H1 (cell line): ENCODE results near the gene CWC27. TPM values are rescaled to one million over a fixed set of nuclear protein-coding genes. Genes with fewer than 3 reads are reported as not detected.

ENCODE experiments used
- CTCF ChIA-PET: fragments of 300-600 bp; sonication (Branson Sonifier 250); formaldehyde crosslinking; loops from one replicate; lab custom pipeline; 2021; ENCODE audit not compliant: partially characterized antibody; lab: Charles Lee
- POLR2A ChIA-PET: fragments of 300-600 bp; sonication (Branson Sonifier 250); formaldehyde crosslinking; loops from one replicate; lab custom pipeline; 2021; ENCODE audit warnings: inconsistent platforms; ENCODE audit not compliant: partially characterized antibody; lab: Charles Lee
- DNase-seq, 2 experiments: peaks; one replicate each; pipeline versions ENCODE4 v3.0.0 to v3.0.0-alpha.2; 2010 to 2022; ENCODE audit warnings: low spot score in 2 of 2, low read depth in 1 of 2, mixed read lengths in 1 of 2
- FAIRE-seq: peaks from 2 replicates; lab custom pipeline; 2011; peaks lifted over from hg19 to GRCh38; lab: Jason Lieb, UNC
- H2AFZ ChIP-seq: 2 replicates; pipeline ENCODE4 v1.8.1; 2012; ENCODE audit warnings: low read length, inconsistent platforms
- H2AK5ac ChIP-seq: 2 replicates; pipeline ENCODE4 v1.6.1; 2013; ENCODE audit warnings: low read depth, low read length
- H2BK120ac ChIP-seq: replicated peaks from 2 replicates; pipeline ENCODE3; 2013; ENCODE audit warnings: low read depth, low read length, inconsistent platforms
- H2BK12ac ChIP-seq: 2 replicates; pipeline ENCODE4 v1.6.1; 2013; ENCODE audit warnings: low read depth, low read length
- H2BK15ac ChIP-seq: 2 replicates; pipeline ENCODE4 v1.6.1; 2013; ENCODE audit warnings: low read length
- H2BK20ac ChIP-seq: 2 replicates; pipeline ENCODE4 v1.6.1; 2013; ENCODE audit warnings: low read length
- H2BK5ac ChIP-seq: 2 replicates; pipeline ENCODE4 v1.6.1; 2013; ENCODE audit warnings: low read depth, low read length
- H3K14ac ChIP-seq: 2 replicates; pipeline ENCODE4 v1.6.1; 2013; ENCODE audit warnings: inconsistent platforms; ENCODE audit not compliant: insufficient read length
- H3K18ac ChIP-seq: 2 replicates; pipeline ENCODE4 v1.6.1; 2013; ENCODE audit warnings: low read length; ENCODE audit errors: extremely low read depth
- H3K23ac ChIP-seq: 2 replicates; pipeline ENCODE4 v1.6.1; 2013; ENCODE audit warnings: inconsistent platforms; ENCODE audit not compliant: insufficient read length
- H3K23me2 ChIP-seq: 2 replicates; pipeline ENCODE4 v1.6.1; 2013; ENCODE audit warnings: low read depth, low read length
- H3K27ac ChIP-seq: 2 replicates; pipeline ENCODE4 v1.6.1; 2011; ENCODE audit warnings: low read depth, low read length, inconsistent platforms
- H3K27me3 ChIP-seq, 4 experiments: replicated peaks in 1 of 4; 1 replicate in 1 of 4; 2 replicates in 3 of 4; pipeline versions ENCODE4 v1.6.1 to v1.8.1; 2011 to 2013; ENCODE audit warnings: low read length in 3 of 4, mild to moderate bottlenecking in 3 of 4, inconsistent platforms in 2 of 4, mixed read lengths in 2 of 4, moderate library complexity in 1 of 4; ENCODE audit not compliant: control insufficient read depth in 3 of 4, insufficient read depth in 3 of 4; ENCODE audit errors: extremely low read depth in 1 of 4
- H3K36me3 ChIP-seq, 4 experiments: 2 replicates each; pipeline versions ENCODE4 v1.6.1 to v1.8.1; 2011 to 2013; ENCODE audit warnings: mild to moderate bottlenecking in 4 of 4, low read length in 3 of 4, moderate library complexity in 2 of 4, control low read depth in 1 of 4, inconsistent platforms in 1 of 4; ENCODE audit not compliant: insufficient read depth in 4 of 4, control insufficient read depth in 2 of 4
- H3K4ac ChIP-seq: replicated peaks from 2 replicates; pipeline ENCODE3; 2013; ENCODE audit warnings: low read length, low read depth, mixed read lengths, inconsistent platforms; ENCODE audit not compliant: insufficient read length
- H3K4me1 ChIP-seq, 4 experiments: replicated peaks in 1 of 4; 1 replicate in 1 of 4; 2 replicates in 3 of 4; pipeline versions ENCODE4 v1.6.1 to v1.8.1; 2011 to 2013; ENCODE audit warnings: low read length in 3 of 4, inconsistent platforms in 2 of 4, mixed read lengths in 1 of 4; ENCODE audit not compliant: insufficient read depth in 4 of 4, control insufficient read depth in 3 of 4
- H3K4me2 ChIP-seq, 2 experiments: 2 replicates each; pipeline versions ENCODE4 v1.6.1 to v1.8.1; 2011 to 2013; ENCODE audit warnings: low read depth in 2 of 2, low read length in 2 of 2, control low read depth in 1 of 2, inconsistent platforms in 1 of 2, mild to moderate bottlenecking in 1 of 2; ENCODE audit not compliant: insufficient read depth in 1 of 2
- H3K4me3 ChIP-seq, 4 experiments: fragments of 200-600, 300-600 bp in 1 of 4; sonication (generic), shearing (Covaris generic), sonication (Bioruptor Twin) in 1 of 4; 2 replicates each; pipeline versions ENCODE4 v1.5.1 to v1.8.1; 2011 to 2016; ENCODE audit warnings: low read length in 4 of 4, low read depth in 3 of 4, control low read depth in 2 of 4, inconsistent platforms in 2 of 4, mild to moderate bottlenecking in 2 of 4, mixed read lengths in 1 of 4, moderate library complexity in 1 of 4; ENCODE audit not compliant: insufficient read depth in 2 of 4; ENCODE audit errors: extremely low read depth in 1 of 4
- H3K56ac ChIP-seq: replicated peaks from 2 replicates; pipeline ENCODE3; 2013; ENCODE audit warnings: low read depth, mild to moderate bottlenecking, mixed read lengths, low read length, inconsistent platforms; ENCODE audit not compliant: insufficient read length
- H3K79me1 ChIP-seq: 2 replicates; pipeline ENCODE4 v1.6.1; 2013; ENCODE audit warnings: low read depth, low read length, control low read depth
- H3K79me2 ChIP-seq, 2 experiments: 2 replicates each; pipeline versions ENCODE4 v1.6.1 to v1.8.1; 2012 to 2013; ENCODE audit warnings: low read length in 2 of 2, mild to moderate bottlenecking in 2 of 2, inconsistent platforms in 1 of 2; ENCODE audit not compliant: insufficient read depth in 2 of 2, control insufficient read depth in 1 of 2
- H3K9ac ChIP-seq, 4 experiments: replicated peaks in 1 of 4; 1 replicate in 1 of 4; 2 replicates in 3 of 4; pipeline versions ENCODE4 v1.6.1 to v1.8.1; 2011 to 2013; ENCODE audit warnings: low read depth in 3 of 4, low read length in 3 of 4, control low read depth in 2 of 4, mild to moderate bottlenecking in 2 of 4, moderate library complexity in 2 of 4, inconsistent platforms in 1 of 4; ENCODE audit errors: extremely low read depth in 1 of 4
- H3K9me3 ChIP-seq, 2 experiments: 2 replicates each; pipeline versions ENCODE4 v1.6.1 to v1.8.1; 2012 to 2013; ENCODE audit warnings: mild to moderate bottlenecking in 2 of 2, moderate library complexity in 2 of 2, control low read depth in 1 of 2, inconsistent platforms in 1 of 2, low read depth in 1 of 2, low read length in 1 of 2, mixed read lengths in 1 of 2; ENCODE audit not compliant: insufficient read depth in 2 of 2
- H4K20me1 ChIP-seq, 2 experiments: replicated peaks in 1 of 2; 2 replicates each; pipeline versions ENCODE3 to v1.8.1; 2011 to 2013; ENCODE audit warnings: inconsistent platforms in 2 of 2, low read length in 2 of 2, mild to moderate bottlenecking in 1 of 2; ENCODE audit not compliant: insufficient read depth in 2 of 2, control insufficient read depth in 1 of 2
- H4K5ac ChIP-seq: 2 replicates; pipeline ENCODE4 v1.6.1; 2013; ENCODE audit warnings: low read length, low read depth, mixed read lengths, inconsistent platforms; ENCODE audit not compliant: insufficient read length
- H4K8ac ChIP-seq: 2 replicates; pipeline ENCODE4 v1.8.0; 2013; ENCODE audit warnings: mild to moderate bottlenecking, moderate library complexity, low read length, inconsistent platforms; ENCODE audit not compliant: insufficient read depth; ENCODE audit errors: extremely low read depth
- H4K91ac ChIP-seq: replicated peaks from 2 replicates; pipeline ENCODE3; 2013; ENCODE audit warnings: low read length, mixed read lengths, inconsistent platforms; ENCODE audit not compliant: insufficient read length
- CBX5 ChIP-seq: fragments of 300-800, 300-1000 bp; sonication (generic); IDR thresholded peaks from 2 replicates; pipeline ENCODE4 v1.7.1; 2016; ENCODE audit warnings: antibody characterized with exemption, low read length, low read depth
- CREB1 ChIP-seq: IDR thresholded peaks from 2 replicates; pipeline ENCODE4 v1.6.1; 2012; ENCODE audit warnings: inconsistent platforms
- EZH2 ChIP-seq: fragments of 200-600 bp; sonication (generic); IDR thresholded peaks from 2 replicates; pipeline ENCODE4 v1.7.1; 2012; ENCODE audit warnings: low read depth, mild to moderate bottlenecking, moderate library complexity, low read length, inconsistent platforms; ENCODE audit not compliant: severe bottlenecking
- JUN ChIP-seq: IDR thresholded peaks from 2 replicates; pipeline ENCODE4 v1.6.1; 2011; ENCODE audit warnings: low read depth, mild to moderate bottlenecking, improper control_type of control experiment, low read length
- RAD21 ChIP-seq, 2 experiments: IDR thresholded peaks in 1 of 2; conservative IDR thresholded peaks in 1 of 2; 2 replicates each; pipeline ENCODE4 v1.6.1; 2011; ENCODE audit warnings: low read depth in 2 of 2, low read length in 2 of 2, improper control_type of control experiment in 1 of 2, inconsistent platforms in 1 of 2, mild to moderate bottlenecking in 1 of 2, moderate library complexity in 1 of 2
- SP2 ChIP-seq: IDR thresholded peaks from 2 replicates; pipeline ENCODE4 v1.6.1; 2012; ENCODE audit warnings: mild to moderate bottlenecking, low read length, inconsistent platforms
- WGBS, 2 experiments: shearing (Covaris generic) in 1 of 2; methylation state at CpG; one replicate each; pipeline versions ENCODE4 v1.1.6 to v1.1.7; 2013 to 2015; ENCODE audit warnings: low lambda C conversion rate in 2 of 2, mixed read lengths in 2 of 2, inconsistent platforms in 1 of 2, low coverage in 1 of 2, missing lambda C conversion rate in 1 of 2; ENCODE audit not compliant: insufficient replicate concordance in 2 of 2, insufficient coverage in 1 of 2, insufficient read length in 1 of 2; ENCODE audit errors: extremely low coverage in 1 of 2, missing lambda C conversion rate in 1 of 2; 5-methylcytosine and 5-hydroxymethylcytosine counted together
- polyA plus RNA-seq, 7 experiments: library from polyadenylated mRNA; depleted of rRNA in 3 of 7; stranded (reverse) in 5 of 7; unstranded in 2 of 7; fragments of >200 nt in 5 of 7; fragments of 200-250 nt in 2 of 7; gene quantifications; 1 replicate in 5 of 7; 2 replicates in 1 of 7; 4 replicates in 1 of 7; pipeline versions ENCODE4 v1.2.1 to v1.2.3, GENCODE V29; 2011 to 2013; ENCODE audit warnings: missing spikeins in 2 of 7, mixed read lengths in 2 of 7
- total RNA-seq: library from RNA; stranded (reverse); fragmentation: NEBNext Ultra II Directional; extraction: Animal tissue kit (Norgen Biotek cat#: 25700); gene quantifications from 2 replicates; pipeline ENCODE4 v1.2.1, GENCODE V29; 2021
- TF ChIP-seq, protein P1 (sequence below): IDR thresholded peaks from 2 replicates; pipeline ENCODE4 v1.6.1; 2012; ENCODE audit warnings: inconsistent platforms
- TF ChIP-seq, protein P2 (sequence below): IDR thresholded peaks from 2 replicates; pipeline ENCODE4 v1.6.1; 2011; ENCODE audit warnings: low read depth, mild to moderate bottlenecking, low read length; ENCODE audit not compliant: insufficient read depth

The CWC27 gene
- total and polyA plus RNA-seq, 2 of the 8 experiments (the other 6 are each of a cell fraction or from before 2014, with no cell fraction given), result 24.9 to 43.4 TPM

DNA sequence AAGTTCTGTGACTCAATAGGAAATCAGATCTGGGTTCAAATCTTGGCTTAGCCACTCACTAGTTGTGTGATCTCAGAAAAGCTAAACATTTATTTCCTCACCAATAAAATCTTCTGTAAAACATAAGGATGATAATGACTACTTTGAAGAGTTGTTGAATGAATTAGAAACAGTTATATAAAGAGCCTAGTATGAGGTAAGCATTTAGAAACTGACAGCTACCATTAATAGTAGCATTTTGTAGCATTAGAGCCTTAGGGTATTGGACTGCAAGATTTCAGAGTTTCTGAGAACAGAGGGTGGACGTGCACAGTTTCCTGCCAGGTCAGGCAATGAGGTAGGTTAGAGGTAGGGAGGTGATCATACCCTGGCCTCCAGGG, 293.2 kb downstream of the CWC27 start:
- H3K79me1 ChIP-seq, result no peaks in the 10 kb centered on the region
- no peak overlapping the region for H2BK12ac ChIP-seq
- no peak overlapping the region for H3K27ac ChIP-seq
- no peaks in the 10 kb centered on the region for H3K79me2 ChIP-seq
- H3K4ac ChIP-seq, result no peak overlapping the region
- CTCF ChIA-PET, result interaction anchor here (1.0 to 1.6 kb wide), 2 partner anchors 12 to 14 kb away, joined by 3 to 4 read pairs; no protein-coding TSS in a partner anchor
- H3K18ac ChIP-seq, result no peak overlapping the region
- no peaks in the 10 kb centered on the region for H3K27me3 ChIP-seq
- H4K20me1 ChIP-seq, result no peaks in the 10 kb centered on the region
- H3K4me2 ChIP-seq, result no peak overlapping the region
- H4K5ac ChIP-seq, result no peak overlapping the region
- H2AK5ac ChIP-seq, result no peak overlapping the region
- H2BK5ac ChIP-seq, result no peak overlapping the region
- H4K8ac ChIP-seq, result no peak overlapping the region
- no peak overlapping the region for H3K4me3 ChIP-seq
- H3K23me2 ChIP-seq, result no peaks in the 10 kb centered on the region
- H2BK20ac ChIP-seq, result no peak overlapping the region
- no peak overlapping the region for H3K9ac ChIP-seq
- no peak overlapping the region for H2BK120ac ChIP-seq
- H2BK15ac ChIP-seq, result no peak overlapping the region
- no peak overlapping the region for H2AFZ ChIP-seq
- FAIRE-seq, result no peak
- H3K4me1 ChIP-seq, result peaks cover 0 to 7% (median 1%) of the 10 kb centered on the region in 4 experiments; a peak in 3 of 7 replicates
- peaks cover 0 to 6% of the 10 kb centered on the region in 2 experiments; a peak in 2 of 4 replicates for H3K9me3 ChIP-seq
- no peak overlapping the region for H3K23ac ChIP-seq
- H3K56ac ChIP-seq, result no peak overlapping the region
- POLR2A ChIA-PET, result no interaction called here
- no peaks in the 10 kb centered on the region for H3K36me3 ChIP-seq
- H4K91ac ChIP-seq, result no peak overlapping the region
- H3K14ac ChIP-seq, result no peak overlapping the region
- no peak for DNase-seq
- 89% methylated on average over 1 of the region's 1 CpG; no CpG with 5 or more reads in 1 of the 2 experiments for WGBS, 2 experiments
- TF ChIP-seq EZH2 (no peak), SP2 (no peak), CBX5 (no peak), RAD21 (IDR thresholded peaks at IDR 0.05 in 1 of 2, conservative IDR thresholded peaks at IDR 0.05 in 1 of 2; ENCODE audit: low read depth in 2 of 2, low read length in 2 of 2) (no peak), JUN (no peak), CREB1 (no peak)
- TF ChIP-seq, protein P1, sequence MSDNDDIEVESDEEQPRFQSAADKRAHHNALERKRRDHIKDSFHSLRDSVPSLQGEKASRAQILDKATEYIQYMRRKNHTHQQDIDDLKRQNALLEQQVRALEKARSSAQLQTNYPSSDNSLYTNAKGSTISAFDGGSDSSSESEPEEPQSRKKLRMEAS, result no peak
- TF ChIP-seq, protein P2, sequence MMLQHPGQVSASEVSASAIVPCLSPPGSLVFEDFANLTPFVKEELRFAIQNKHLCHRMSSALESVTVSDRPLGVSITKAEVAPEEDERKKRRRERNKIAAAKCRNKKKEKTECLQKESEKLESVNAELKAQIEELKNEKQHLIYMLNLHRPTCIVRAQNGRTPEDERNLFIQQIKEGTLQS, result no peak
